ENCODE results near the gene ANK3. TPM values are rescaled to one million over a fixed set of nuclear protein-coding genes. Genes with fewer than 3 reads are reported as not detected.

Gene ANK3
- total RNA-seq, 1 experiment from 2014 or later, result 15.3 TPM

GRCh38 chr10:60044971-60045370, 344.7 kb downstream of the ANK3 start:
- no peaks in the 10 kb centered on the region for H3K27me3 ChIP-seq (ENCODE audit: insufficient read depth, low read length)
- H3K79me2 ChIP-seq (ENCODE audit: insufficient read depth, low read length), result no peaks in the 10 kb centered on the region
- ChIA-PET RAD21 (ENCODE audit: low non-redundant PET in 1 of 2, low total read pairs in 2 of 2, uncharacterized antibody in 2 of 2, unreplicated experiment in 2 of 2) (no interaction called here), POLR2A (no interaction called here), CTCF (no interaction called here)
- no TSS peak for BruUV-seq (replicated peaks)
- no peaks in the 10 kb centered on the region for H3K36me3 ChIP-seq (ENCODE audit: control insufficient read depth in 1 of 2, insufficient read depth in 2 of 2, low read length in 2 of 2)
- ATAC-seq, result no peak
- H3K4me1 ChIP-seq (ENCODE audit: control insufficient read depth in 1 of 2, insufficient read depth in 2 of 2, low read length in 2 of 2), result peaks cover 0 to 4% of the 10 kb centered on the region in 2 experiments; a peak in 1 of 4 replicates
- H3K4me3 ChIP-seq (replicated peaks in 1 of 2; ENCODE audit: low read depth in 1 of 2, low read length in 2 of 2), result no peak overlapping the region
- no peaks in the 10 kb centered on the region for H3K9me2 ChIP-seq (ENCODE audit: insufficient read depth)
- no peak overlapping the region for H3K9ac ChIP-seq (ENCODE audit: low read length)
- intact Hi-C loops (cut with micrococcal nuclease), result no loop called here
- TF ChIP-seq ZNF274 (IDR thresholded peaks at IDR 0.05; ENCODE audit: low read depth, low read length) (no peak), SIN3A (IDR thresholded peaks at IDR 0.05; ENCODE audit: low read depth) (no peak), TCF7L2 (IDR thresholded peaks at IDR 0.05; ENCODE audit: borderline replicate concordance, extremely low read depth, insufficient read depth, insufficient read length) (no peak)
- no peak overlapping the region for H3K4me2 ChIP-seq (ENCODE audit: low read length)
- DNase-seq (ENCODE audit: low read depth, low spot score), result no peak
- H3K9me3 ChIP-seq (ENCODE audit: control insufficient read depth in 1 of 2, insufficient read depth in 1 of 2, low read depth in 1 of 2, low read length in 2 of 2), result no peaks in the 10 kb centered on the region
- H3K27ac ChIP-seq (ENCODE audit: low read depth, low read length), result no peak overlapping the region
- H4K20me1 ChIP-seq (ENCODE audit: insufficient read depth), result no peaks in the 10 kb centered on the region
- no peak overlapping the region for H2AFZ ChIP-seq (ENCODE audit: low read depth, low read length, poor library complexity, severe bottlenecking)

GRCh38 chr10:60044242-60044641, 345.4 kb downstream of the ANK3 start:
- no TSS peak for BruUV-seq (replicated peaks)
- no peak for TF ChIP-seq CEBPB (IDR thresholded peaks at IDR 0.05; ENCODE audit: low read depth)
- no peak for TF ChIP-seq YY1 (IDR thresholded peaks at IDR 0.05; ENCODE audit: extremely low read depth, insufficient replicate concordance, low read depth, low read length)
- no peak for TF ChIP-seq MAX (IDR thresholded peaks at IDR 0.05)
- TF ChIP-seq EZH2 (IDR thresholded peaks at IDR 0.05), result no peak
- Histone ChIP-seq H3K4me2 (ENCODE audit: low read length) (no peak overlapping the region), H3K4me1 (ENCODE audit: control insufficient read depth in 1 of 2, insufficient read depth in 2 of 2, low read length in 2 of 2) (peaks cover 0 to 4% of the 10 kb centered on the region in 2 experiments; a peak in 1 of 4 replicates), H3K4me3 (replicated peaks in 1 of 2; ENCODE audit: low read depth in 1 of 2, low read length in 2 of 2) (no peak overlapping the region), H3K36me3 (ENCODE audit: control insufficient read depth in 1 of 2, insufficient read depth in 2 of 2, low read length in 2 of 2) (no peaks in the 10 kb centered on the region), H3K27me3 (ENCODE audit: insufficient read depth, low read length) (no peaks in the 10 kb centered on the region), H3K79me2 (ENCODE audit: insufficient read depth, low read length) (no peaks in the 10 kb centered on the region), H3K9me3 (ENCODE audit: control insufficient read depth in 1 of 2, insufficient read depth in 1 of 2, low read depth in 1 of 2, low read length in 2 of 2) (no peaks in the 10 kb centered on the region), H4K20me1 (ENCODE audit: insufficient read depth) (no peaks in the 10 kb centered on the region), H3K27ac (ENCODE audit: low read depth, low read length) (no peak overlapping the region), H3K9ac (ENCODE audit: low read length) (no peak overlapping the region), H3K9me2 (ENCODE audit: insufficient read depth) (no peaks in the 10 kb centered on the region), H2AFZ (ENCODE audit: low read depth, low read length, poor library complexity, severe bottlenecking) (no peak overlapping the region)
- no peak for ATAC-seq
- ChIA-PET POLR2A (no interaction called here), CTCF (no interaction called here), RAD21 (ENCODE audit: low non-redundant PET in 1 of 2, low total read pairs in 2 of 2, uncharacterized antibody in 2 of 2, unreplicated experiment in 2 of 2) (no interaction called here)
- DNase-seq (ENCODE audit: low read depth, low spot score), result no peak
- intact Hi-C loops (cut with micrococcal nuclease), result no loop called here
